Adrenal gland (tissue), 12 donors: ENCODE results near the gene DRAM1. TPM values are rescaled to one million over a fixed set of nuclear protein-coding genes. Genes with fewer than 3 reads are reported as not detected.

ENCODE experiments used
- DNase-seq, 7 donors: peaks; one replicate each; pipeline ENCODE4 v3.0.0-alpha.2; 2019 to 2020
- H3K27ac ChIP-seq, 5 donors: fragments of 200-600 bp; sonication (generic) in 4 of 5; 1 replicate in 3 of 5; 2 replicates in 2 of 5; pipeline versions ENCODE4 v1.5.1 to v1.8.0; 2016 to 2020; ENCODE audit warnings: mild to moderate bottlenecking in 1 of 5
- H3K27me3 ChIP-seq: fragments of 200-600 bp; 2 replicates; pipeline ENCODE4 v1.8.0; 2021
- H3K36me3 ChIP-seq, 2 donors: fragments of 200-600 bp; replicated peaks in 1 of 2; 1 replicate in 1 of 2; 2 replicates in 1 of 2; pipeline versions ENCODE4 v1.5.1 to v1.8.0; 2018 to 2022
- H3K4me1 ChIP-seq, 2 donors: fragments of 200-600 bp; replicated peaks in 1 of 2; 1 replicate in 1 of 2; 2 replicates in 1 of 2; pipeline versions ENCODE4 v1.5.1 to v1.8.0; 2018 to 2021
- H3K4me3 ChIP-seq, 4 donors: fragments of 200-600 bp; sonication (generic) in 3 of 4; one replicate each; pipeline ENCODE4 v1.5.1; 2016 to 2018
- H3K9me3 ChIP-seq, 3 donors: fragments of 200-600 bp; sonication (generic) in 1 of 3; replicated peaks in 1 of 3; 1 replicate in 2 of 3; 2 replicates in 1 of 3; pipeline versions ENCODE4 v1.5.1 to v1.8.0; 2016 to 2021
- POLR2A ChIP-seq, 2 donors: fragments of 450-650 bp; IDR thresholded peaks; one replicate each; pipeline ENCODE4 v1.6.1; 2017; ENCODE audit warnings: antibody characterized with exemption in 2 of 2, mild to moderate bottlenecking in 2 of 2, moderate library complexity in 1 of 2
- WGBS, 4 donors: extraction: QIAGEN DNeasy Blood & Tissue Kit in 2 of 4; methylation state at CpG; one replicate each; pipeline versions ENCODE4 v1.1.5 to v1.1.7; 2013 to 2017; 5-methylcytosine and 5-hydroxymethylcytosine counted together
- intact Hi-C, 2 donors: fragments of 100-400 bp; cut with DNase I; formaldehyde crosslinking; loops; one replicate each; pipeline versions ENCODE4 v1.14.1 to v1.15.0; 2022 to 2023
- polyA plus RNA-seq, 3 donors: library from polyadenylated mRNA; stranded (reverse); fragments of 200-250 nt in 2 of 3; fragments of 350-450 nt in 1 of 3; fragmentation: Illumina TruSeq in 1 of 3; extraction: RNeasy Lipid Tissue Mini Kit (QIAGEN cat#74804) in 1 of 3; gene quantifications; one replicate each; pipeline ENCODE4 v1.2.3, GENCODE V29; 2013 to 2014
- total RNA-seq, 9 donors: library from RNA; depleted of rRNA in 4 of 9; stranded (reverse); fragments of >200 nt in 4 of 9; fragments of 120-200 nt in 1 of 9; fragmentation: NEBNext Ultra II Directional in 1 of 9; extraction: Animal tissue kit (Norgen Biotek cat#: 25700) in 1 of 9; gene quantifications; one replicate each; pipeline versions ENCODE4 v1.1.0 to v1.2.4, GENCODE V29; 2013 to 2023
- TF ChIP-seq, protein P1 (sequence below), 6 experiments: fragments of 450-650 bp in 4 of 6; fragments of 200-600 bp in 2 of 6; sonication (generic) in 1 of 6; IDR thresholded peaks; 1 replicate in 5 of 6; 2 replicates in 1 of 6; pipeline versions ENCODE4 v1.5.1 to v1.8.0; 2016 to 2021; ENCODE audit warnings: antibody characterized with exemption in 6 of 6, mild to moderate bottlenecking in 2 of 6, moderate library complexity in 1 of 6
- donor health status: healthy with polysubstance abuse.
- donor health status: Bipolar disorder and iron deficiency.
- donor health status: DM: yes; HTN: yes; CAD: no.
- donor health status: DM: no; HTN: no; CAD: no.
- donor health status: DM: no; HTN: no; CAD: no.
- donor health status: DM: yes; HTN: yes; CAD: no.

DRAM1 gene
- total and polyA plus RNA-seq, 12 donors: 4.3 to 46.4 (median 29.0) TPM

DNA sequence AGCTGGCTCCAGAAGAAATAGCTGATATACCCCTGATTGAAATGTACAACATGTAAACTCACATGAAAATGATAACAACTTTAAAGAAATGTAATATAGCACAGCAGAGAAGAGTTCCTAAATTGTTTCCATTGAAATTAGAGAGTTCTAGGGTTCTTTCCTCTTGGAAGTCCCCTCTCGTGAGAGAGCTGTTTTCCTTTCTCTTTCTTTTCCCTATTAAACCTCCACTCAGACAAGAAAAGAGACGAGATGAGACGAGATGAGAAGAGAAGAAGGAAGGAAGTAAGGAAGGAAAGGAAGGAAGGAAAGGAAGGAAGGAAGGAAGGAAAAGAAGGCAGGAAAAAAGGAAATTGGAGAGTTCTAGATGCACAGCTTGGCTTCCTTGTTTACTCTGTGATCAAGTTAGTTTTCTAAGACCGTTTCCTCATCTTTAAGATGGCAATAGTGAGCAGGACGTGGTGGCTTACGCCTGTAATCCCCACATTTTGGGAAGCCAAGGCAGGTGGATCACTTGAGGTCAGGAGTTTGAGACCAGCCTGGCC is 11.9 kb downstream of the DRAM1 start:
- H3K4me1 ChIP-seq: peaks cover 7 to 32% of the 10 kb centered on the region in 2 donors
- H3K4me3 ChIP-seq: no peak overlapping the region
- no peaks in the 10 kb centered on the region for H3K27me3 ChIP-seq
- WGBS, 4 donors: 65 to 82% (median 77%) methylated on average over 6 of the region's 6 CpGs
- TF ChIP-seq POLR2A (IDR thresholded peaks at IDR 0.05): no peak
- TF ChIP-seq, protein P1, sequence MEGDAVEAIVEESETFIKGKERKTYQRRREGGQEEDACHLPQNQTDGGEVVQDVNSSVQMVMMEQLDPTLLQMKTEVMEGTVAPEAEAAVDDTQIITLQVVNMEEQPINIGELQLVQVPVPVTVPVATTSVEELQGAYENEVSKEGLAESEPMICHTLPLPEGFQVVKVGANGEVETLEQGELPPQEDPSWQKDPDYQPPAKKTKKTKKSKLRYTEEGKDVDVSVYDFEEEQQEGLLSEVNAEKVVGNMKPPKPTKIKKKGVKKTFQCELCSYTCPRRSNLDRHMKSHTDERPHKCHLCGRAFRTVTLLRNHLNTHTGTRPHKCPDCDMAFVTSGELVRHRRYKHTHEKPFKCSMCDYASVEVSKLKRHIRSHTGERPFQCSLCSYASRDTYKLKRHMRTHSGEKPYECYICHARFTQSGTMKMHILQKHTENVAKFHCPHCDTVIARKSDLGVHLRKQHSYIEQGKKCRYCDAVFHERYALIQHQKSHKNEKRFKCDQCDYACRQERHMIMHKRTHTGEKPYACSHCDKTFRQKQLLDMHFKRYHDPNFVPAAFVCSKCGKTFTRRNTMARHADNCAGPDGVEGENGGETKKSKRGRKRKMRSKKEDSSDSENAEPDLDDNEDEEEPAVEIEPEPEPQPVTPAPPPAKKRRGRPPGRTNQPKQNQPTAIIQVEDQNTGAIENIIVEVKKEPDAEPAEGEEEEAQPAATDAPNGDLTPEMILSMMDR (IDR thresholded peaks at IDR 0.05): no peak
- H3K9me3 ChIP-seq: no peaks in the 10 kb centered on the region
- no peak for DNase-seq
- intact Hi-C loops: no loop called here
- no peaks in the 10 kb centered on the region for H3K36me3 ChIP-seq
- H3K27ac ChIP-seq: peak overlapping the region in 2 of 5 donors; percentile 5 to 28

DNA sequence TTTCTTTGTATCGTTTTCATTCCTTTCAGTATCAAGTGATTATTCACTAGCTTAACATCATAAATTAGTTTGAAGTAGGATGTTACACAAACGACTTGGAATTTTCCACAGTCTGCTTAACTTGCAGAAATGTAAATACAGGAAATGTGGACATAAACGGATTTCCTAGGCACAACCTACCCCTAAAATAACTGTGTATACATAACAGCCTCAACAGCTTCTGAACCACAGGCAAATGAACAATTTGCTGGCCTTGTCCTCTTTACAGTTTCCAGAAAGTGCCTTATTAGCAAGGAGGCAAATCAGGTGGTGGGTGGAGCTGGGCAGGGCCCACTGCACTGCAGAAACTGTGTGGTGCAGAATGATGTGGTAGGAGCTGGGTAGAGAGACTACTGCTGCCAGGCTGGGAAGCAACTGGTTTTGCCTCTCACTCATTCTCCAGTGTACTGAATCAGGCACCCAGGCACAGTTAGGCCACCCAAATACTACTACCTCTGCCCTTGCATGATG is 14.1 kb downstream of the DRAM1 start:
- Histone ChIP-seq H3K4me1 (peaks cover 7 to 37% of the 10 kb centered on the region in 2 donors), H3K27ac (peak overlapping the region; percentile 72 to 90 (median 75)), H3K36me3 (no peaks in the 10 kb centered on the region), H3K9me3 (no peaks in the 10 kb centered on the region), H3K4me3 (no peak overlapping the region), H3K27me3 (no peaks in the 10 kb centered on the region)
- peak; percentile 49 to 79 (median 72) for DNase-seq
- TF ChIP-seq, protein P1 (IDR thresholded peaks at IDR 0.05): no peak
- TF ChIP-seq POLR2A (IDR thresholded peaks at IDR 0.05): peak in 1 of 2 donors; percentile 47
- 3 to 11% (median 7%) methylated on average over 3 of the region's 3 CpGs for WGBS, 4 donors
- intact Hi-C loops: no loop called here

DNA sequence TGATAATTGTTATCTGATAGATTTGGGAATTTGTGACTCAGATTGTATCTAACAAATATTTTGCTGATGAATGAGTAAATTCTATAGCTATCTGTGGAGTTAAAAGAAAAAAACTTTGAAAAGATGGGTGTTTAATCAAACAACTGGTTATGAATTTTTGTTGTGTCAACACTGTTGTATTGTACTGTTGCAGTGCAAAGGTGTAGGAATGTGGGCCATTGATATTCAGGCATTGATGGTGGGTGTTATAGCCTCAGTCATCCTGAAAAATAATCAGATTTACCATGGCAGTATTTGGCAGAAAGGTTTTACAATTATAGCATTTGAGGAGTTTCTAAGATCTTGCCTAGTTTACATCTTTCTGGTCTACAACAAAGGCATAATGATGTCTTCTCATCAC is 15.4 kb downstream of the DRAM1 start:
- Histone ChIP-seq H3K36me3 (no peaks in the 10 kb centered on the region), H3K9me3 (no peaks in the 10 kb centered on the region), H3K4me3 (no peak overlapping the region), H3K27ac (peak overlapping the region in 2 of 5 donors; percentile 3 to 75), H3K4me1 (peaks cover 7 to 37% of the 10 kb centered on the region in 2 donors), H3K27me3 (no peaks in the 10 kb centered on the region)
- intact Hi-C loops: no loop called here
- no peak for DNase-seq
- no peak for TF ChIP-seq POLR2A (IDR thresholded peaks at IDR 0.05)
- TF ChIP-seq, protein P1 (IDR thresholded peaks at IDR 0.05): no peak

DNA sequence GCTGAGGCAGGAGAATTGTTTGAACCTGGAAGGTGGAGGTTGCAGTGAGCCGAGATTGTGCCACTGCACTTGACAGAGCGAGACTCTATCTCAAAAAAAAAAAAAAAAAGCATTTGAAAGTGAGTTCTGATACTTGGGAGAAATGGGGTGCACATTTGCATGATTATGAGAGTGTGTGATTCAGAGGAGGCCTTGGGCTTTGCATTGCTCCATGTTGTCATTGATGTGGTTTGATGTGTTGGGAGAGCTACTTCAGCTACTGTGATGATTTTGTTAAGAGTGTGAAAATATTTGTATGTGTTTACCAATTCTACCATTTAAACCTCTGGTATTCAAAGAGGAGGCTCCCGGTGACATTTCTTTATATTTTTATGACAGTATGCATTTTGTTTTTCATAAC is 24.4 kb downstream of the DRAM1 start:
- Histone ChIP-seq H3K9me3 (no peaks in the 10 kb centered on the region), H3K36me3 (peaks cover 0 to 19% of the 10 kb centered on the region in 2 donors), H3K27ac (no peak overlapping the region), H3K4me3 (no peak overlapping the region), H3K4me1 (no peaks in the 10 kb centered on the region), H3K27me3 (no peaks in the 10 kb centered on the region)
- WGBS, 4 donors: 65 to 93% (median 73%) methylated on average over 3 of the region's 3 CpGs
- TF ChIP-seq POLR2A (IDR thresholded peaks at IDR 0.05): no peak
- TF ChIP-seq, protein P1 (IDR thresholded peaks at IDR 0.05): no peak
- DNase-seq: no peak
- intact Hi-C loops: no loop called here
